Mesothelial cell of epicardium (in vitro differentiated cells): Measurements from ENCODE around the gene PSPH. TPM values are rescaled to one million over a fixed set of nuclear protein-coding genes. Genes with fewer than 3 reads are reported as not detected.

Source experiments
- DNase-seq, 2 experiments: peaks; one replicate each; pipeline ENCODE4 v3.0.0; 2021; ENCODE audit warnings: low spot score in 2 of 2; ENCODE audit not compliant: unreplicated experiment in 2 of 2
- H3K27ac Mint-ChIP-seq: 2 replicates; pipeline ENCODE4 v1.8.0; 2021; ENCODE audit warnings: mixed read lengths
- H3K27me3 Mint-ChIP-seq: 2 replicates; pipeline ENCODE4 v1.8.0; 2021; ENCODE audit warnings: low read depth, mixed read lengths
- H3K36me3 Mint-ChIP-seq: 2 replicates; pipeline ENCODE4 v1.8.0; 2021; ENCODE audit warnings: mixed read lengths
- H3K4me1 Mint-ChIP-seq: 2 replicates; pipeline ENCODE4 v1.8.0; 2021; ENCODE audit warnings: mixed read lengths
- H3K4me3 Mint-ChIP-seq: 2 replicates; pipeline ENCODE4 v1.8.0; 2021; ENCODE audit warnings: mild to moderate bottlenecking, moderate library complexity, mixed read lengths
- H3K9me3 Mint-ChIP-seq: 2 replicates; pipeline ENCODE4 v1.8.0; 2021; ENCODE audit warnings: mixed read lengths
- CTCF ChIP-seq: fragments of 200-600 bp; sonication (generic); IDR thresholded peaks from one replicate; pipeline ENCODE4 v1.5.0; 2021; ENCODE audit warnings: antibody characterized with exemption; ENCODE audit not compliant: unreplicated experiment
- total RNA-seq: library from RNA; stranded (reverse); gene quantifications from 3 replicates; pipeline ENCODE4 v1.2.1, GENCODE V29; 2021

The PSPH gene
- total RNA-seq, 1 donor from 2014 or later: 19.5 TPM

DNA sequence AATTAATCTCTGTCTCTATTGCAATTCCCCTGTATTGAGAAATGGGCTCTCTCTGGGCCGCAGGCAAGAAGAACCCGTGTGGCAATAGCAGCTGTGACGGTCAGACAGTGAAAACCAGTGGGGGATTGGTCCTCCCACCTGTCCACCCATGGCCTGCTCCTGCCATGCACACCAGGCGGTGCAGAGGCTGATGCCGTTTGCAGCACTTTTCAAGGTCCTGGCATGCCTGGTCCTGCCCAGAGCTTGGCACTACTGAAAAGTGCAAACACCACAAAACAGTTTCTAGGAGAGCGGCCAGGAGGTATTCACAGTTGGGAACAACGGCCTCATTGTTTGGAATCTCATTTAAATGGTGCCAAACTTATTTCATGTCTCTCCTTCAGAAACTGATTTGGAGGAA, 41.5 kb downstream of the PSPH start:
- Mint-ChIP-seq H3K9me3 (no peaks in the 10 kb centered on the region), H3K4me3 (no peak overlapping the region), H3K27me3 (no peaks in the 10 kb centered on the region), H3K27ac (peak overlapping the region; percentile 89), H3K36me3 (peaks cover 18% of the 10 kb centered on the region), H3K4me1 (peaks cover 4% of the 10 kb centered on the region)
- DNase-seq: no peak
- TF ChIP-seq CTCF: no peak

DNA sequence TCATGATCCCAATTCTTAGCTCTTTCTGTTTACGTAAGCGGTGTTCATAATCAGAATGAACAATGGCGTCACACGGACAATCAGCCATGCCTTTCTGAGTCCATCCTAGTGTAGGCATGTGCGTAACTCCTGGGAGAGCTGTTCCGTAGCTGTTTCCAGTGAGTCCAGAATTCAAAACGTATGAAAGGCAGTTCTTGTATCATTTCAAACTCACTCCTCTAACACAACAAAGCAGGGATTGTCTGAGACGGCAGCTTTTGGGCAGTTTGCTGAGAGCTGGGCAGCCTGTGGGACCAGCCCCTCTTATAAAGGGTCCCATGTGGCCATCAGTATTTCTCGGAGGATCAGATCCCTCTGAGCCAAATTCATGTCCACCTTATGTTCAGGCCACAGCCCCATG, 43.4 kb downstream of the PSPH start:
- peaks cover 12% of the 10 kb centered on the region for H3K36me3 Mint-ChIP-seq
- H3K4me3 Mint-ChIP-seq: no peak overlapping the region
- H3K4me1 Mint-ChIP-seq: peaks cover 4% of the 10 kb centered on the region
- peak overlapping the region; percentile 56 for H3K27ac Mint-ChIP-seq
- no peaks in the 10 kb centered on the region for H3K9me3 Mint-ChIP-seq
- DNase-seq: no peak
- no peaks in the 10 kb centered on the region for H3K27me3 Mint-ChIP-seq
- TF ChIP-seq CTCF: no peak

DNA sequence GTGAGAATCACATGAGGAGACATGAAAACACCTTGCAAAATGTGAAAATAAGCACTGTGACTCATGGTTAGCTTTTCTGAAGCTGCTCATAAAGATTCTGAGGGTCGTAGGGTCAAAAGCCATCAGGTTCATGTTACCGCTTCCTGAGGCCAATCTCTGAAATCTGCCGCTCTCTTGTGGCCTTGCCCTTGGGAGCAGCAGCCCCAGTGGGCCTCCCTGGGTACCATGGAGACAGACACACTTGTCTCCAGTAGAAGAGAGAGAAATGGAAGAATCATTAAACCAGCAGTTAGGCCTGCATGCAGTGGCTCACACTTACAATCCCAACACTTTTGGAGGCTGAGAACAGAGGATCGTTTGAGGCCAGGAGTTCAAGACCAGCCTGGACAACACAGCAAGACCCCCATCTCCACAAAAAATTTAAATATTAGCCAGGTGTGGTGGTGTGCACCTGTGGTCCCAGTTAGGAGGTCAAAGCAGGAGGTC, 44.0 kb downstream of the PSPH start:
- Mint-ChIP-seq H3K36me3 (peaks cover 11% of the 10 kb centered on the region), H3K27me3 (no peaks in the 10 kb centered on the region), H3K4me3 (no peak overlapping the region), H3K4me1 (peaks cover 4% of the 10 kb centered on the region), H3K9me3 (no peaks in the 10 kb centered on the region), H3K27ac (no peak overlapping the region)
- TF ChIP-seq CTCF: no peak
- no peak for DNase-seq

DNA sequence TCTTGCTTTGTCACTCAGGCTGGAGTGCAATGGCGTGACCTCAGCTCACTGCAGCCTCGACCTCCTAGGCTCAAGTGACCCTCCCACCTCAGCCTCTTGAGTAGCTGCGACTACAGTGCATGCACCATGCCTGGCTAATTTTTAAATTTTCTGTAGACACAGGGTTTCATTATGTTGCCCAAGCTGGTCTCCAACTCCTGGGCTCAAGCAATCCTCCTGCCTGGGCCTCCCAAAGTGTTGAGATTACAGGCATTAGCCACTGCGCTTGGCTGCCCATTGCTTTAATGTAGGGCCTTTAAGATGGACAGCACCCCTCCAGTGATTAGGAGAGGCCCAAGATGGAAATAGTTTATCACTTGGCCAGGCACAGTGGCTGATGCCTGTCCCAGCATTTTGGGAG, 47.5 kb downstream of the PSPH start:
- no peaks in the 10 kb centered on the region for H3K27me3 Mint-ChIP-seq
- H3K4me1 Mint-ChIP-seq: no peaks in the 10 kb centered on the region
- no peaks in the 10 kb centered on the region for H3K9me3 Mint-ChIP-seq
- DNase-seq: no peak
- no peak for TF ChIP-seq CTCF
- no peak overlapping the region for H3K4me3 Mint-ChIP-seq
- no peak overlapping the region for H3K27ac Mint-ChIP-seq
- H3K36me3 Mint-ChIP-seq: peaks cover 13% of the 10 kb centered on the region

- H3K4me1 Mint-ChIP-seq: no peaks in the 10 kb centered on the region
- no peak for DNase-seq
- H3K36me3 Mint-ChIP-seq: peaks cover 40% of the 10 kb centered on the region
- H3K9me3 Mint-ChIP-seq: no peaks in the 10 kb centered on the region
- no peak overlapping the region for H3K27ac Mint-ChIP-seq
- H3K27me3 Mint-ChIP-seq: no peaks in the 10 kb centered on the region
- no peak overlapping the region for H3K4me3 Mint-ChIP-seq
- no peak for TF ChIP-seq CTCF
These were observed 54.3 kb downstream of the PSPH start for GRCh38 chr7:55996856-55997500.

GRCh38 chr7:55992346-55992745, 58.9 kb downstream of the PSPH start:
- no peak for TF ChIP-seq CTCF
- DNase-seq: no peak
- H3K27me3 Mint-ChIP-seq: no peaks in the 10 kb centered on the region
- no peaks in the 10 kb centered on the region for H3K9me3 Mint-ChIP-seq
- peaks cover 40% of the 10 kb centered on the region for H3K36me3 Mint-ChIP-seq
- no peak overlapping the region for H3K4me3 Mint-ChIP-seq
- no peaks in the 10 kb centered on the region for H3K4me1 Mint-ChIP-seq
- H3K27ac Mint-ChIP-seq: no peak overlapping the region
